NCI-H524 (cell line): ENCODE results near the gene ZNF839.
A peak's percentile ranks its signal among the peaks of the same experiment; 100 is the strongest.
"Not testable (repeated sequence)": the region's sequence is repeated elsewhere in the genome, so short reads cannot be mapped to it uniquely, and the experiment has no call there.

Experiments used
- DNase-seq, 2 experiments: peaks; one replicate each; lab custom pipeline; 2025; lab: John Stamatoyannopoulos, UW

ZNF839 gene

GRCh38 chr14:102342238-102342637 lies 22.7 kb downstream of the ZNF839 start:
- no peak for DNase-seq

- DNase-seq: no peak
Measured at GRCh38 chr14:102344084-102344483, 24.5 kb downstream of the ZNF839 start.

- no peak for DNase-seq
Measured at GRCh38 chr14:102344485-102344884, 24.9 kb downstream of the ZNF839 start.

GRCh38 chr14:102345232-102345631 lies 25.7 kb downstream of the ZNF839 start:
- no peak for DNase-seq

GRCh38 chr14:102346645-102347044 lies 27.1 kb downstream of the ZNF839 start:
- no peak for DNase-seq

- no peak for DNase-seq
Measured at GRCh38 chr14:102348376-102348775, 28.8 kb downstream of the ZNF839 start.

GRCh38 chr14:102351023-102351422 lies 31.5 kb downstream of the ZNF839 start:
- no peak for DNase-seq

GRCh38 chr14:102351593-102351992 lies 32.0 kb downstream of the ZNF839 start:
- DNase-seq: not testable (repeated sequence)

- DNase-seq: no peak
Measured at GRCh38 chr14:102352213-102352612, 32.7 kb downstream of the ZNF839 start.

- no peak for DNase-seq
Measured at GRCh38 chr14:102353126-102353619, 33.6 kb downstream of the ZNF839 start.

GRCh38 chr14:102356280-102356679 lies 36.7 kb downstream of the ZNF839 start:
- DNase-seq: no peak

- no peak for DNase-seq
Measured at GRCh38 chr14:102359341-102359740, 39.8 kb downstream of the ZNF839 start.

GRCh38 chr14:102360388-102360787 lies 40.8 kb downstream of the ZNF839 start:
- DNase-seq: no peak

- peak in 1 of 2 experiments; percentile 26 for DNase-seq
Measured at GRCh38 chr14:102362084-102362483, 42.5 kb downstream of the ZNF839 start.

- DNase-seq: peak; percentile 98
Measured at GRCh38 chr14:102362545-102363181, 43.1 kb downstream of the ZNF839 start, which contains the start of the genes CINP and TECPR2. TSS of gene CINP (minus strand) at chr14:102362890. CDS start at chr14:102362851, 39 bp downstream. TSS of gene TECPR2 (plus strand) at chr14:102362941. CDS start at chr14:102376722, 13,781 bp downstream.

- peak; percentile 53 to 54 for DNase-seq
Measured at GRCh38 chr14:102363182-102363943, 43.8 kb downstream of the ZNF839 start.

- no peak for DNase-seq
Measured at GRCh38 chr14:102370305-102370809, 50.8 kb downstream of the ZNF839 start.

GRCh38 chr14:102371361-102371760 lies 51.8 kb downstream of the ZNF839 start:
- no peak for DNase-seq

- DNase-seq: no peak
Measured at GRCh38 chr14:102373110-102373509, 53.6 kb downstream of the ZNF839 start.

- no peak for DNase-seq
Measured at GRCh38 chr14:102374264-102374663, 54.7 kb downstream of the ZNF839 start.

- no peak for DNase-seq
Measured at GRCh38 chr14:102375119-102375518, 55.6 kb downstream of the ZNF839 start.

GRCh38 chr14:102377696-102378095 lies 58.1 kb downstream of the ZNF839 start:
- DNase-seq: no peak

GRCh38 chr14:102378830-102379229 lies 59.3 kb downstream of the ZNF839 start:
- no peak for DNase-seq
